SK-MEL-5 (cell line): ENCODE data around the gene NFASC. TPM values are rescaled to one million over a fixed set of nuclear protein-coding genes. Genes with fewer than 3 reads are reported as not detected.

Experiments used
- DNase-seq: peaks from one replicate; pipeline ENCODE4 v3.0.0-alpha.2; 2016; ENCODE audit warnings: low read depth, low spot score
- in situ Hi-C: cut with HindIII; loops from 2 replicates; pipeline ENCODE4 v1.10.0; 2016; ENCODE audit warnings: low sequenced_read_pairs, high pct_unique_total_duplicates, low pct_unique_long_range_greater_than_20kb
- total RNA-seq: library from RNA; depleted of rRNA; stranded (reverse); fragments of >200 nt; shearing (Covaris generic); gene quantifications from 2 replicates; pipeline ENCODE4 v1.2.3, GENCODE V29; 2014

The NFASC gene
- total RNA-seq, 1 experiment from 2014 or later: 1.7 TPM

DNA sequence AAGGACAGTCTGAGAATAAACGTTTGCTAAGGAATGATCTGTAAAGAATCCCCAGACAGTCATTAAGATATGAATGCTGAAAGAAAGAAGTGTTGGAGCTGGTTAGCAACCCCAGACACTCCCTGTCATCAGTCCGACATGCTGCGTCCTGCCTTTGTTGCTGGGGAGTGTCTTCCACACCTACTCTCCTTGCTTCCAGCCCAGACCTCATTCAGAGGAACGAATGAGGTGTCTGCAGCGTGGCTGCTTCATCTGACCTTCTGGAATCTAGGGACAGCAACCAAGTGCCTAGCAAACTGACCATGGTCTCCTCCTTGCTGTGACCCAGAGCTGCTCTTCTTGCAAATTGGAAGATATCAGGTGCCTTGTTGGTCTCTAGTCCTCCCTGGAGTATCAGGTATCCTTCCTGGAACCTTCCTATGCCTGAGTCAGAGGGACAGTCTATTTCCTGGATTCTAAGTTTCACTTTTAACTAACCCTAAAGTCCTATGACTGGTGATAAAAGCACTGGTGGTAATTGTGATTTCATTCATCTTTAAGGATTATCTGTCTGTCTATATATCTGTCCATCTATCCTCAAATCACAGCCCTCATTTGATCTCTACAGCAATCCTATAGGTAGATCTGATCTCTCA, 45.3 kb downstream of the NFASC start:
- no peak for DNase-seq
- in situ Hi-C loops: no loop called here

DNA sequence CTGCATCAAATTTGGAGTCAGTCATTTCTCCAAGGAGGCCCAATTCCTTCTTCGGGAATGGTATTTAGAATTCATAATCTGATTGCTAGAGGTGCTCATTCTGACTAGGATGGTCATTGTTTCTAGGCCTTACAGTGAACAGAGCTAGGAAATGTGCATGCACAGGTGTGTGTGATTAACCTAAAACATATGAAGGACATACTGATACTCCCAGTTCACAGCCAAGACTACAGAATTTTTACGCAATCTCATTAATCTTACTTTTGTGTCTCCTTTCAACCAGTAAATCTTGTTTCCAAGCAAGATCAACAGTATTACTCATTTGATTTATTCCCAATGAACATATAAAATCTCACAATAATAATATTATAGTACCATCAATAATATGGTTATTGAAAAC, 47.1 kb downstream of the NFASC start:
- DNase-seq: no peak
- in situ Hi-C loops: no loop called here

DNA sequence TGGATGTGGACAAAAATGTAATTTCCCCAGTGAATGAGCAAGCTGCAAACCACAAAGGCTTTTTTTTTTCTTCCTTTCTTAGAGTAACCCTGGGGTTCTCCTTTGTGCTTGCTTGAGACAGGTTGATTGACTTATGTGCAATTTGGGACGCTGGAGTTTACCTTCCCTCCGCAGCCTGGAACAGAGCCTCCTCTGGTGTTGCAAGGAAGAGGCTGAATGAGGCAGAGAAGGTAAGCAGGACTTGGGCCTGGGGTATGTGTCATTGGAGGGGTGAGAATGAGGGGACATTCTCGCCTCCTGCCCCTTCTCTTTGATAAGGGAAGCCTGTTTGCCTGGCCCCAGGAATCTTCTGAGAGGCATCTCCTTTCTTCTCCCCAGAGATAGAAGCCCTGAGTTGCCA, 49.8 kb downstream of the NFASC start:
- no peak for DNase-seq
- in situ Hi-C loops: no loop called here

DNA sequence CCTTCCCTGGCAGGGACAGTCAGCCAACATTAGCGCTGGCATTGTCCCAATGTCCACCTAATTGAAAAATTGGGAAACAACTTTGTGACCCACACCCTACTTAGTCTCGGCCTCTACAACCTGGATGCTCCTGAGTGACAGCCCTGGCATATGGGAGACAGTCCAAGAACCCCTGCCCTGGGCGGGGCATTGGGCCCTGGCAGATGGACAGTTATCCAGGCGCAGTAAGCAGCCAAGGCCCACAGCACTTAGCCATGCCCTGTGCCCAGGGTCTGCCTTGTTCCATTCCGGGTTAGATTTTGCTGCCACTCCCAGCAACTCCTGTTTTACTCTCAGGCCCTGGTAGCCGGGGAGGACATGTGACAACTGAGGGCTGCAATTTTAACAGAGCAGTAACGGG, 50.3 kb downstream of the NFASC start:
- no peak for DNase-seq

DNA sequence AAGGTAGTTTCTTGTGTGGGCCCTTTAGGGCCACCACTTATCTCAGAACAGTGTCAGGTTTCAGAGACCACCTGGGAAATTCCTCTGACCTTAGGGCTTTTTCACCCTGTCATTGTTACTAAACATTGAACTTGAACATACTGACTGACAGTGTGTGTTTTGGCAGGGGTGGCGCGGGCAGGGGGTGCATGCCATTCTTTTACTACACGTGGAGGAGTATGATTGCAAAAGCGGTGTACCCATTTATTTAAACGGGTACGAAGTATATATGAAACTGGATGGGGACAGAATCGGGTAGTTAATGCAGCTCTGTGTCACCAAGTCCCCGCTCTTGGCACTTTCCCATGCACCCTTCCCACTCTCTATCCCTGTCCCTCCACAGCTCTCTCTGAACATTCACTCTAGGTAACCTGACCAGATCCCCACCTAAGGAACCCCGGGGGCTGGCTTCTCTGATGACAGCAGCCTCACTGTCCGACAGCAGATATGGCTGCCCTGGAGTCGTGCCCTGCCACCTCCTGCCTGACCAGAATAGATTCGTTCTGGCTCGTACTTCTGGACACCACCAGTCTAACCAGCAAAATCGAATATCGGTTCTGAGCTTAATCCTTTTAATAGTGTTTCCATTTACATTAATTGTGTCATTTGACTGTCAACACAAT, 51.3 kb downstream of the NFASC start:
- in situ Hi-C loops: no loop called here

More for the DNA sequence above, 50.3 kb downstream of the NFASC start:
- in situ Hi-C loops: no loop called here

DNA sequence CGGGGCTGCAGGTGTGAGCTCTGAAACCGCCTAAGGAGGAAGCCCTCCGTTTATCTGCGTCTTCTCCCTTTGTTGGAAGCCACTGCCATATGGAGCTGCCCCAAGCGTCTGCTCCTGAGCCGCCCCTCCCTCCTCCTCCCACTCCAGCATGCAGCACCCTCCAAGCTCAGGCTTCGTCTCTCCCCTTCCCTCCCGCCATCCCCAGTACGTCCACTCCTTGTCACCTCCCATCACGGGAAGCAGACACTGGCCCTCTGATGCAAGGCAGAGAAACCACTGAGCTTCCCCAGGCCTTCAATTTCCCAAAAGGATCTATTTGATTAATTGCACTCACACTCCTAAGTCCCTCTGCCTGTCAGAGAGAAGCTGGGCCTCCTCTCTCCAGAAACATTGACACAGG, 52.5 kb downstream of the NFASC start:
- in situ Hi-C loops: no loop called here
- DNase-seq: no peak

More for the DNA sequence above, 51.3 kb downstream of the NFASC start:
- no peak for DNase-seq

DNA sequence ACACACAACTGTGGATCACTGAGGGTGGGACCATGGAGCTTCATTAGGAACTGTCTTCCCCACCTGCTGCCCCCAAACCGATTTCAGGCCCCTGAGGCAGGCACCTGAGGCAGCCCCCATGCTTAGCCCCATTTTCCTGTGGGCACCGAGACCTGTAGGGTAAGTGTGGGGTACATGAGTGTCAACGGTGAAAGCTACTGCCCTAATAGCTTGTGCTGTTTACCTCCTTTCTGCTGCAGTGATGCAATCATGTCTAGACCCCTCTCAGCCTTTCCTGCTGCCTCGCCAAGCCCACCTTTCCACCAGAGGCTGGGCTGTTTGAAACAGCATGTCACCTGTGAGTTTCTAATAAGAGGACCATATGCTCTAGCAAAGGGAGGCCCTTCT, 53.0 kb downstream of the NFASC start:
- in situ Hi-C loops: no loop called here
- no peak for DNase-seq

DNA sequence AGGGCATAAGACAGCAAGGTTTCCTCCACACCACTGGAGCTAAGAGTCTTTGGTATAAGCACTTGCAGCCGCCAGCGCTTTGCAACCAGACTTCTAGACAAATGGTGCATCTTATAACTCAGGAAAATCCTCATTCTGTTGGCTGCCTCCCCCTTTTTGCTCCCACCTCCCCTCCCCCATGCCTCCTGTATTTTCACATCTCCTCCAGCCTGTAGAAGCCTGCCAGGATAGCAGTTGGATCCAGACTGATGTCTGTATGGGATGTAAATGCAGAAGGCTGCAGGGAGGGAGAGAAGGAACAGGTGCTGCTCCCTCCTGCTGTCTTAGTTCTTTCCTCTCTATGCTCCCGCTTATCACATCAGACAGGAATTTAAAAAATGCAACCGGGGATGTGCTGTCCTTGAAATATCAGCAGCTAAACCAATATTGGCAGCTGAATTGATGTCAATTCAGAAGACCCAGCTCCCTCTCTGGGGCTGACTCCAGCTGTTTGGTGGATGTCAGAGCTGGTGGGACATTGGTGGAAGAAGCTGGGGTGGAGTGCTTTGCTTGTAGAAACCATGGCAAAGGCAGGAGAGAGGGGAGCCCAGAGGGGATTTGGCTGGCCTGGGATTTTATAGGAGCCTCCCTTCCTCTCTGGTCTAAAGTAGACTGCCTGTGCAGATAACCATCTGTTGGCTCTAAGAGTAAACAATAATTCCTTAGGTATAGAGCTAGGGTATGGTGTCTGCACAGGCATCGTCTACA, 53.5 kb downstream of the NFASC start:
- in situ Hi-C loops: no loop called here
- no peak for DNase-seq

DNA sequence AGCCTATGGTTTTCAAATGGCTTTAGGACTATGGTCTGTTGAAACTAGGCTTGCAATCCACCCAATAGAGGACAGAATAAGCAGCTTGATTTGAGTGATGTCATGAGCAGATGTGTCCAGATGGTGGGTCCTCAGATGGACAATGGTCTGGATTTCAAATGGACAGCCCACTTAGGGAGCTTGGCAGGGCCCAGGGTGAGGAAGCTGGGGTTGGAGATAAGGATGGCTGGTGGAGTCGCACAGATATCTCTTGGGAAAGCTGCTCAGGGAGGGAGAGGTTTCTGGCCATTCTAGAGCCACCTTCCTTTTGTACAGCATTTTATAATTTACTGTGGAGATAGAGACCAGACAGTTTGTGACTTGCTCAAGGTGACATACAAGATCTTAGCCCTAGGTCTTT, 55.0 kb downstream of the NFASC start:
- no peak for DNase-seq
- in situ Hi-C loops: no loop called here

DNA sequence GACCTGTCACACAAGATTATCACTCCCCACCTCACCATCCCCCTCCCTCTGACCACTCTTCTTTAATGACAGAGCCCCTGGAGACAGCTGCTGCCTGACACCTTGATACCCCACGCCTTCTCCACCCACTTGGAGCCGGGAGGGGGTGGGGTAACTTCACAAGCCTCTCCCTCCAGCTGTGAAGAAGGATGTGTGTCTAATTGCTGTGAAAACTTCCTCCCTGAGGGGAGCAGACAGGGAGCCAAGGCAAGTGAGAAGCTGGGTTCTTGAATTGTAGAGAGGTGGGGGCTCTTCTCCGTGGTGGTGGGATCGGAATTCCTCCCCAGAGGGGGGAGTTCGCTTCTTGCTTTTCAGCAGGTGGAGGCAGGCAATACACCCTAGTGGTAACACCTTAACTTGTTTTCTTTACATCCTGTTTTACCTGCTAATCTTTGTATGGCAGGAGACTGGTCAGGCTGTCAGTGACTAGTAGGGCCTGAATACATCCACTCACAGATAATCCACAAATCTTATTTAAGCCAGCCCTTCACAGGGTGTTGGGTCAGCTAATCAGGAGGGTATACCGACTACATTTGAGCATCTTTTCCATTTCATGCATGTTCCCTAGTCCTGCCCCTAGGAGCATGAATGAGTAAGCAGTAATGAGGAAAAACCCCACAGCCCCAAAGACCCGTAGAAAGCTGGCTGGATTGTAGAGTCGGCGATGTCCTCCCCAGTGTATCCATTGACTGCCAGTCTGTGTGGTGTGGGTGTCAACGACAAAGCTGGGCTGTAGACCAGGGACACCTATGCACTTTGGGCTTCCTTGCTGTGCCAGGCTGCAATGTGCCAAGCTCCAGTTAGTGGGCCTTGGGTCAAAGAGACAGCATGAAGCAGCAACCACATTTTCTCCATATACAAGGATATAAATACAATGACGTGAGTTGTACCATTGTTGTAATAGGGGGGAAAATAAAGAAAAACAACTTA, 57.3 kb downstream of the NFASC start:
- DNase-seq: no peak
- in situ Hi-C loops: no loop called here

DNA sequence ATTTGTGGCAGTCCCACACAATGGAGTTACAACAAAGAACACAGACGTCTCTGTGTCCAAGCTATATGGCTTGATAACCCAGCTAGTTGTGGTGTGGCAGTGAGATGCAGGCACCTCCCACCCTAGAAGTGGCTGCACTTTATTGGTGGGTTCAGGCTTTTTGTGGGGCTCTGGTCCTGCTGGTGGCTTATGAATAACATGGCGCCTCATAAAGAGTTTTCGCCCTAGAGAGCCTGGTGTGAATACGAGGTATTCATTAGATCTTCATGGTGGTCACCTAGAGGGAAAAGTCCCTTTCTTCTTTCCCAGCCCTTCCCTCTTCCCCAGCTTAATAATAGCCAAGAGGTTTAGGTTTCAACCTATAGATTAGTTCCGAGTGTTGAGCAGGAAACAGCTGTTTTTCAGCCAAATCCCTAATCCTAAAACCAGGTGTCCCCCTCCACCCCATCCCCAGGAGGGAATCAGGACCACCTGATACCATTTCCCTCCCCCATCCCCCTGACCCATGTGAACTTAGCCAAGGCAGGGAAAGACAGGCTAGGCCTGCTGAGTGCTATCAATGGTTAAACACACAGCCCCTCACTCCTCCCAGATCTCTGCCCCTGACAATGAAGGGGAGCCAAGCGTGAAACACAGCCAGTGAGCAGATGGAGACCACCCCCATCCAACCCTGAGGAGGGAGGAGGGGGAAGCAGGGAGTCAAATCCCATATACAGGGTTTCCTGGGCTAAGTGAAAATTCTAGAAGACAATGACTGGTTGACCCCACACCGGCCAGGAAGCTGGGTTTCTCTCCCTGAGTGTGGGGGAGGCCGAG, 58.2 kb downstream of the NFASC start:
- DNase-seq: no peak
- in situ Hi-C loops: no loop called here

DNA sequence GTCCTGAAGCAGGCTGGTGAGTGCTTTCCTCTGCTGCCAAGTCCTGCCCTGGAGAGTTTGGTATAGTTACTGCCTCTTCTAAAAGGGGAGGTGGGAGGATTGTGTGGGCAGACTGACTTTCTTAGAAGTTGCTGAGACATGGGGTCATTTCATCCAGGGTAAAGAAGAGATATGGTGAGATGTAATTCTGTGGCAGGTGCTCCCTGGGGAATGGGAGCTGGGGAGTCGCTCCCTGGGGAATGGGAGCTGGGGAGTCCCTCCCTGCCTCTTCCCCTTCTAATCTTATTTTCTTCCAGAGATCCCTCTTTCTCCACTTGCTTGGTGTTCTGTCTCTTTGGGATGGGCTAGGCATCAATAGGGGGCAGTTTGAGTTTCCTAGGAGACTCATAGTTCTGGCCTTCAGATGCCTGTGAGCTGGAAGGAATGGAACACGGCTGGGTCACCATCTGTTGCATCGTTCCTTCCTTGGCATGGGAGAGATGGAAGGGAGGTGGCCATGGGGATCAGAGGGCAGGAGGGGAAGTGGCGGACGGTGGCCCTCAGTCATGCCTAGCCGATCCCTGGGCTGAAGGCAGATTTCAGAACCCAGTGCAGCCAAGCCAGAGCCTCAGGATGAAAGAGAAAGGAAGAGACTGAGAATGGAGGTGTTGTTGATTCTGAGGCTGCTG, 59.0 kb downstream of the NFASC start:
- in situ Hi-C loops: no loop called here
- DNase-seq: no peak

DNA sequence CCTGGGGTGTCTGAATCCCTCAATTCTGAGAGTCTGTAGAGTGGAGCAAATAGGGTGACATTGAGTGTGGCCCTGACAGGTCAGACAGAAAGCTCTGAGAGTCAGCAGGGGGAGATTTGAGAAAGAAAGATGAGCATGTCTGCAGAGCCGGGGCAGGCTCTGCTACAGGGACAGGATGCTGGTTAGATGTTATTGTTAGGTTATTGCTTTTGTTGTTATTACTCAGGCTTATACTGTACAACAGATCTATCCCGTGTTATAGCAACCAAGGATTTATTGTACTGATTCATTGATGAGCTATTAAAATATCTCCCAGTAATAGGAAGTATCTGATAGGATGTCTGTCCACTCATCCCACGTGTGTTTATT, 59.5 kb downstream of the NFASC start:
- in situ Hi-C loops: no loop called here

DNA sequence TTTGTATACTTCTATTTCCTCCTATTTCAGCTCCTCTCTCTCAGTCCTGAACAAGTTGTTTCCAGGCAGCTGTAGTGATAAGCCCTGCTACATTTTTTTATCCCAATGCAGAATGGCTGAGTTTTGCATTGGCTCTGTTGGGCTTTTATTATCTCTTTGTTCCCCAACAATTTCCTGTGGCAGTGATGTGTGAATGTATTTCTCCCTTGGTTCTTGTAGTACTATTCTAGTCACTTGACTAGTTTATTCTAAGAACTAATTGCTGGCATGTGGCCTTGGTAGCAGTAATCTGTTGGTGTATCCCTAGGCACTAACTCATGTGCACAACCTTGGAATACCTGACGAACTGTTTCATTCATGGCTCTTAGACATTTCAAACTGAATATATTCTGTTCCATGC, 60.7 kb downstream of the NFASC start:
- no peak for DNase-seq

More for the DNA sequence above, 59.5 kb downstream of the NFASC start:
- DNase-seq: no peak

DNA sequence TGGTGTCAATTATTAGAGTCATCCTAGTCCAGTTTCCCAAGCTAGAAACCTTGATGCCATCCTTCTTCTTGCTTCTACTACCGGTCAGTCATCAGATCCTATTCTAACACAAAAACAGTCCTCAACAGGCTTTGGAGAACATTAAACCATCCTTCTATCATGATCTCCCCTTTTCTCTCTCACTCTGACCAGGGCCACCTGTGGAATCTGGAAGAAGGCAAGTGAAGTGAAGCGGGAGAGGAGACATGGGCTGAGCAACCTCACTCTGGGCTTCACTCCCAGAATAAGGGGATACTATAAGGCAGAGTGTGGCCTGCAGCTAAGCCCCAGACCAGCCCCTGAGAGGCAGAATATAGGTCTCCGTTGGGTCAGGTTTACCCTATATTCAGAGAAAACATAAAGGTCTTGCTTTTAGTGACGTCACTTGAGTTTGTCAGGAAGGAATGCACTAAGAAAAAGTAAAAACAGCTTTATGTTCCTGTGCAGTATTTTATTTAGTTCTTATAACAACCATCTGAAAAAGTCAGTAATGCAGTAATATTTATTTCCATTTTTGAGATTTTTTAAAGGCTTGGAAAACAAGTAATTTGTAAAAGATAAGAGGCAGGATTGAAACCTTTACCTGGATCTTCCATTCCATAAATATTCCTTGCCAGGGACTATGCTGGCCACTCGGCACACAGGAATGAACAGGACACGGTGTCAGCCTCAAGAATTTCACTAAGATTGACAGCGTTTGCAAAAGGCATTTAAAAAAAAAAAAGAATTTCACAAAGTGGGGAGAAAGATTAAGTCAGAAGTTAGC, 61.3 kb downstream of the NFASC start:
- in situ Hi-C loops: no loop called here
- no peak for DNase-seq

More for the DNA sequence above, 60.7 kb downstream of the NFASC start:
- in situ Hi-C loops: no loop called here

DNA sequence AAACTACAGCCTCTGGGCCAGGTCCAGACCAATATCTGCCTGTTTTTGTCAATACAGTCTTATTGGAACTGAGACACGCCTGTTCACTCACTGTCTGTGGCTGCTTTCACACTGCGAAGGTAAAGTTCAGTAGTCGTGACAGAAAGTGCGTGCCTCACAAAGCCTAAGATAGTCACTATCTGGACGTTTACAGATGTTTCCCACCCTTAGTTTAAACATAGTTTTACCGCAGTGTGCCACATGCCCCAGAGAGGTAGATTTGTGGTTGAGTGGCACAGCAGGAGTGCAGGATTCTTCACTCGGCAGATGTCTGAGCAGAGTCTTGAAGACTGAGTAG, 61.9 kb downstream of the NFASC start:
- in situ Hi-C loops: no loop called here

More for the DNA sequence above, 61.9 kb downstream of the NFASC start:
- DNase-seq: no peak
